HG03066 (cell line): ENCODE measurements around the gene FRMPD4.

ENCODE experiments used
- ATAC-seq: cut with Tn5 transposase; IDR thresholded peaks from one replicate; pipeline ENCODE4 v1.9.1; 2021; ENCODE audit warnings: low read depth; ENCODE audit not compliant: unreplicated experiment

Gene FRMPD4

DNA sequence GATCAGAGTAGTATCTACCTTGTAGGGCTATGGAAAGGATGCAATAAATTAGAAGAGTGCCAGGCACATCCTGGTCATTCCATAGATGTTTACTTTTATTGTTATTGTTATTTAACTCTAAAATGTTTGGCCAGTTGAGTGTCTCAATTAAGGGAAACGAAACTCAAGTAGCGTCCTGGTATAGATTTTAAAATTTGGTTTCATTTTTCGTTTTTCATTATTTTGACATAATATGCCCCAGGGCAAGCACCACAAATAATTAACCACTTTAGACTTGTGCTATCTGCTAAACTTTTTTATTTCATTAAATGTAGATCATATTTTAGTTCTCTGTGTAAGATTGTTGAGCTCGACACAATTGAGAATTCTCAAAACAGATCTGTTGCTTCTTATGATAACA is 473.2 kb downstream of the FRMPD4 start:
- ATAC-seq, result no peak

DNA sequence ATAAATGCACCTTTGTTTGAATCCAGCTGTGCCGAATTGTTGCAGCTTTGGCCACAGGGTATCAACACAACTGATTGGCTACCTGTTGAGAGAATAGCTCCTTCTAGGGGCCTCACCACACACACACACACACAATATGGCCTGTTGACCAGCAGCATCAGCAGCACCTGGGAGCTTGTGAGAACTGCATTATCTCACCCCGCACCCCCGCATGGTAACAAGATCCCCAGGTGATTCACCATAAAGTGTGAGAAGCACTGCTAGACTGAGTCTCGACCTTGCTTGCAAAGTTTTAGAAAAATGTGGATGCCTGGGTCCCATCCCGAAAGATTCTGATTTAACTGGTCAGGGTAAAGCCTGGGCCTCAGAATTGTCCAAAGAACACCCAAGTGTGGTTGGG is 476.0 kb downstream of the FRMPD4 start:
- no peak for ATAC-seq

DNA sequence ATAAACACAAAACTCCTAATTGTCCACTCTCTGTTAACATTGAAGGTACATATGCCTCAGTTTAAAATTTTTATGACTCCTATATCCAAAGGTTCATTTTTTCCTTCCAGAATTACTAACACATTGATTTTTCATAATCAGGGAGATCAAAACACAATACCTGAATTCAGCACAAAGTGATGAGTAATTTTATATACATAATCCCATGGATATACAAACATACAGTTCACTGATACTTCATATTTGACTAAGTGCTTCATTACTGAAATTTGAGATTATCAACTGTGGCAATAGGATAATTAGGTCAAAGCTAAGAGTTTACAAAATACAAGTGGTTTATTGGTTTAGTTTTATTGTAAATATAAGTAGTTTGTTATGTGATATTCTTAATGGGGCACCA is 476.8 kb downstream of the FRMPD4 start:
- no peak for ATAC-seq

DNA sequence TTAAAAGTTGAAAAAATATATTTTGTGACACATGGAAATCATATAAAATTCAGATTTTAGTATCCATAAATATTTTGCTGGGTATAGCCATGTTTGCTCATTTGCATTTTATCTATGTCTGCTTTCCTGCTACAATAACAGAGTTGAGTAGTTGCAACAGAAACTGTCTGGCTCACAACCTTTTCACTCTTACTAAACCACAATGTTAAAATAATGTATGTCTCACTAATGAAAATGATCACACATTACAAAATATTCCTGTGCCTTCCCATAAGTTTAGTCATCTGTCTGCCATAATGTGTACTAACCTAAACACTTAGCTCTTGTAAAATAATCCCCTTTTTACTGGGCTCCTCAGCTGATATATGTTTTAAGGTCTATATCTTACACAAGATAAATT is 479.0 kb downstream of the FRMPD4 start:
- no peak for ATAC-seq

DNA sequence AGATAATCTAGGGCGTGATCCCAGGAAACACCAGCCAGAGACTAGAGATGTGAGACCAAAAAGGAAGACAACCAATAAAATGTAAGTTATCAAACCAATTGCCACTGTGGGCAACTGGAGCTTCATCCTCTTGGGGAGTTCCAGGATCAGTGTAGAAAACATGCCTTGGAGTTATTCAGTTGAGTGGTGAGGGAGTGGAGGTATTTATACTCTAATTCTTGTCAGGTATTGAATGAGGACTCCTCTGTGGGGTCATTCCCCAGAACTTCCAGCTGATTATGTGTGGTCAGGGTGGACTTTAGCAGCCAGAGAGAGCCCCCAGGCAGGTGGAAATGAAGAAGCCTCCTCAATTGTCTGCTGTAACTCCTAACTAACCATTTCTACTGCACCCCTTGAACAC is 509.0 kb downstream of the FRMPD4 start:
- ATAC-seq, result no peak

DNA sequence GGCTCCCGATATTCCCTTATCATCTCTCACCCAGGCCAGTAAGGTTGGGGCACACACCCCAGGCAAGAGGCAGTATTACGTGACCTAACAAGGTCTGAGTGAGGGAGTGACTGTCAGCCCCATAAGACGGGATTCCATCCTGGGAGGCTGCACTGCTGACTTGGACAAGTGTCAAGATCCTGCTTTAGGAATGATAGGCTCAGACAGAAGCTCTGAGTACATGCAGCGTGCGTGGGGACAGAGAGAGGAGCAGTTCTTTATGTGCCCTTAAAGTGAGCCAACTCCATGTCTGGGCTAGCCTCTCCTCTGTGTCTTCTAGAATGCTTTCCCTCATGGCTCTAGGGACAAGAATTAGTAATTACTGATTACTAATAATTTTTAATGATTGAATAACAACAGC is 510.7 kb downstream of the FRMPD4 start:
- no peak for ATAC-seq

GRCh38 chrX:12657433-12657832 is 519.2 kb downstream of the FRMPD4 start:
- no peak for ATAC-seq

DNA sequence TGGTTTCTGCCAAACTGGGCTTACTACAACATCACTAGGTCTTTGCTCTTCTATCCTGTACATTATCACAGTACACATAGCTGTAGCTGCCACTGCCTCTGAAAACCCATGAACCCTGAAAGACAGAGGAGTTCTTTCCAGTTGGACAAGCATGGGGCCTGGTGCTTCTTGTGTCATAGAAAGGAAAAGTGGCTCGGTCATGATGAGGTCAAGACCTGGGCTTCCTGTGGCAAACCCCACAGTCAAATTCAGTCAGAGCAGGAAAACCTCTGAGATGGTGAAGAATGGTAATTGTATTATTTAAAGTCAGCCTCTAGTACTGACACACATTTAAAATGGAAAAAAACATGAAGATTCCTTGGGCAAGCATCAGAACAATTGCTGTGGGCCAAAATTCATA is 519.6 kb downstream of the FRMPD4 start:
- ATAC-seq, result no peak

DNA sequence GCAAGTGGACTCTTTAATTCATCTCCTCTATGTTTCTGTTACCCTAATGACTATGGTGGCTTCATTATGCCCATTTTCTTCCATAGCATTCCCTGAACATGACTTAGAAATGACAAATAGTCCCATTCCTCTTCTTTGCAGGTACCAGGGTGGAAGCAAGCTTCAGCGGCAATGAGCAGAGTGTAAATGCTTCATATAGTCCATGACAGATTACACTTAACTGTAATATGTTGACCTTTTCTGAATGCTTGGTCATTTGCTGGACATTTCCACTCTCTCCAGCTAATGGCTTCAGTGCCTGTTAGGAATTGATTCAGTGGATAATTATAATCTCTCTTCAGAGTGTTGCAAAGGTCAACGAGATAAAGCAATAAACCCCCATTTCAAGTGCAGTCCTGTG is 523.2 kb downstream of the FRMPD4 start:
- ATAC-seq, result no peak

- no peak for ATAC-seq
These were observed 534.3 kb downstream of the FRMPD4 start for GRCh38 chrX:12672367-12673106.

GRCh38 chrX:12673487-12673886 is 535.2 kb downstream of the FRMPD4 start:
- no peak for ATAC-seq

- no peak for ATAC-seq
These were observed 541.2 kb downstream of the FRMPD4 start for GRCh38 chrX:12679522-12679921.

- ATAC-seq, result no peak
These were observed 542.8 kb downstream of the FRMPD4 start for GRCh38 chrX:12681047-12681446.

DNA sequence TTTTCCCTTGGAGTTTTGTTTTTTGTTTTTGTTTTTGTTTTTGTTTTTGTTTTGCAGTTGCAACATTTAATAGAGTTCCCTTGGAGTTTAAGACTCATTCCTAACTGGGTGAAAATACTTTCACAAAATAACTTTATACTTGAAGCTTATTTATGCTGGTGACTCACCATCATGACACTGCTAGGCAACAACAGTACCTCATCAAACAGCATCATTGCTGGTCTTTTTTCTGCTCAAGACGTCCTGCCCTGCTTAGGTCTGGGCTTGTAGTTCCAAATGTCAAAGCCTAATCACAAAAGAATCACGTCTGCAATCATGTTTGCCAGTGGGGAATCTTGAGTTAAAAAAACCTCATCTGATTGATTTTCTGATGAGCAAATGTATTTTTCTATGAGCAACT is 547.3 kb downstream of the FRMPD4 start:
- no peak for ATAC-seq

- ATAC-seq, result no peak
These were observed 548.1 kb downstream of the FRMPD4 start for GRCh38 chrX:12686331-12686730.

DNA sequence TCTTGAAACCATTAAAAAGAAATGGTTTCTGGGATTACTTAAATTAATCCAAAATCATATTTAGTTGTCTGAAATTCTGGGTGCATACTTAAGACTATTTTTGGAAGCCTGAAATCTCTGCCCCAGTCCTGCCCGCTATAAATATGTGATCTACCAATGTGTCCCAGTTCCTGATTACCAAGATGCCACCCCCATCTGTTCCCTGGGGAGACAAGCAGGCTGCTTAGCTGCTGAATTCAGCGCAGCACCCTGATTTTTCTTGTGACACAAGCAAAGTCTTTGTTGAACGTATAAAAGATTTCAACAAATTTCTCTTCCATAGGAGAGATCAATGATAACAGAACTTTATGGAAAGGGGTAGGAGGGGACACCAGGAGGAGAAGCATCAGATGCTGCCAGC is 552.4 kb downstream of the FRMPD4 start:
- no peak for ATAC-seq

DNA sequence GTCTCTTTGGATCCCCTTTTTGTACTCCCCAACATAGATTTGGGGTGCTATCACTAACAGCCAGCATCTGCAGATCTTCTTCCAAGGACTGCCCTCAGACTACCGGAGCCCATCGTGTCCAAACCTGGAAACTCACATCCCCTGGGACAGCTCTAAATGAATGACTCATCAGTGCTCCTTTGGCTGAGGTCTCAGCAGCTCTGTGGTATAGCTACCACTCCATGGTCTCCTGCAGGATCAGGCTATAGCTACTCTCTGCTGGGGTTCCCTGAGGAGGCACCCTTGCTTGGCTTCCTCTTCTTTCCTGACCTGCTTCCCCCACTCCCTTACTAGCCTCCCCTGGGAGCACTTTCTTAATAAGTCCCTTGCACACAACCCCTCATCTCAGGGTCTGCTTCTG is 555.5 kb downstream of the FRMPD4 start:
- no peak for ATAC-seq

- no peak for ATAC-seq
These were observed 562.5 kb downstream of the FRMPD4 start for GRCh38 chrX:12700745-12701144.

DNA sequence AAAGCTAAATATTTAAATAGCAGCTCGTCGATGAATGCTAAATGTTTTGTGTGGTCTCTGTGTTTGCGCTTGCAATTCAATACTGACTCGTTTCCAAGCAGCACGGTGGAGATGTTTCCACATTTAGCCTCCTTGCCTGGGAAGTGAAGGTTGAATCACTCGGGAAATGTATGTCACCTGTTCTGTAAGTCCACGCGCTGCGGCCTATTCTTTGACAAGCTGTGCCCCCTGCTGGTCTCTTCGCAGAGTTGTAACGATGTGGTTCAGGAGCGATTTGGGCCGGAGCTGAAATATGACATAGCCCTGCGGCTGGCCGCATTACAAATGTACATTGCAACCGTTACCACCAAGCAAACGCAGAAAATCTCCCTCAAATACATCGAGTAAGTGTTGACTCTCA is 563.4 kb downstream of the FRMPD4 start:
- peak; percentile 56 for ATAC-seq

- ATAC-seq, result no peak
These were observed 564.3 kb downstream of the FRMPD4 start for GRCh38 chrX:12702509-12703091.

DNA sequence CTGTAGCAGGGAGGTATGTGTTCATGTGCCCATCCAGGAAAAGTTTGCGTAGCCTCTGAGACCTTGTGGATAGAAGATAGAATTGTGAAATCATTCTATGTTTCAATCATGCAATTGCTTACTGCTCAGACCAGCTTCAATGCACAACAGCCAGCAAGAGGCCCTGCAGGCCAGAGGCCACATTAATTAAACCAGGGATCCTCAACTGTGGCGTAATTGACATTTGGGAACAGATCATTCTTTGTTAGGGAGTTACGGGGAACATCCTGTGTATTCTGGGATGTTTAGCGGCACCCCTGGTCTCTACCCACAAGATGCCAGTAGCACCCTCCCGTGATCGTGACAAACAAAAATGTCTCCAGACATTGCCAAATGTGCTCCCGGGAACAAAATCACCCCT is 566.4 kb downstream of the FRMPD4 start:
- ATAC-seq, result no peak

DNA sequence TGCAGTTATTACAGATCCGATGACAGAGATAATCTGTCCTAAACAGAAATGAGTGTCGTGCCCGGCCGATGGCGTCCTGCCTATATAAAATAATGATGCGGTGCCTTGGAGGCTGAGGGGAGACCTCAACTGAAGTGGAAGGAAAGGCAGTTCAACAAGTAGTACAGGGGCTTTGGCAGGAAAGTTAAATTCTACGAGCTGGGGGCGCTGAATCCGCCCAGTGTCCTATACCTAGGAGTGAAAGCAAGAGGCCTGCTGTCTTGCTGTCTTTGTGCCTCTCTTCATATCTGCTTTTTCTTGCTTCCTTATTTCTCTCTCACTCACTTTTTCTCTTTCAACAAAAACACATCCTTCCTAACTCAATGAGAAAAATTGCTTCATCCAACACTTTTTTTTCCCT is 570.8 kb downstream of the FRMPD4 start:
- no peak for ATAC-seq
